ENCODE results near the gene RALGDS. TPM values are rescaled to one million over a fixed set of nuclear protein-coding genes. Genes with fewer than 3 reads are reported as not detected.
A peak's percentile ranks its signal among the peaks of the same experiment; 100 is the strongest.

The RALGDS gene
- total and polyA plus RNA-seq, 12 donors = 15.6 to 45.1 (median 28.1) TPM

- intact Hi-C loops (cut with DNase I) = loop anchor here in 1 of 10 donors (2.0 kb wide), 1 partner anchor 23 kb away; no protein-coding TSS in a partner anchor
- TF ChIP-seq CTCF (IDR thresholded peaks at IDR 0.05) = no peak
- 14 to 15% methylated on average over 21 of the region's 21 CpGs for WGBS, 2 donors
- Histone ChIP-seq H3K4me1 (peaks cover 50 to 89% (median 80%) of the 10 kb centered on the region in 9 donors), H3K36me3 (peaks cover 0 to 9% (median 0%) of the 10 kb centered on the region in 9 donors), H3K27ac (peak overlapping the region; percentile 35 to 96 (median 93)), H3K4me3 (peak overlapping the region; percentile 72 to 96 (median 86)), H3K9me3 (no peaks in the 10 kb centered on the region), H3K27me3 (no peaks in the 10 kb centered on the region)
- ATAC-seq (peak in 2 of 8 donors; percentile 1 to 4), DNase-seq (peak in 1 of 2 donors; percentile 27)
Measured at GRCh38 chr9:133119846-133120500, 1.1 kb downstream of the RALGDS start.

DNA sequence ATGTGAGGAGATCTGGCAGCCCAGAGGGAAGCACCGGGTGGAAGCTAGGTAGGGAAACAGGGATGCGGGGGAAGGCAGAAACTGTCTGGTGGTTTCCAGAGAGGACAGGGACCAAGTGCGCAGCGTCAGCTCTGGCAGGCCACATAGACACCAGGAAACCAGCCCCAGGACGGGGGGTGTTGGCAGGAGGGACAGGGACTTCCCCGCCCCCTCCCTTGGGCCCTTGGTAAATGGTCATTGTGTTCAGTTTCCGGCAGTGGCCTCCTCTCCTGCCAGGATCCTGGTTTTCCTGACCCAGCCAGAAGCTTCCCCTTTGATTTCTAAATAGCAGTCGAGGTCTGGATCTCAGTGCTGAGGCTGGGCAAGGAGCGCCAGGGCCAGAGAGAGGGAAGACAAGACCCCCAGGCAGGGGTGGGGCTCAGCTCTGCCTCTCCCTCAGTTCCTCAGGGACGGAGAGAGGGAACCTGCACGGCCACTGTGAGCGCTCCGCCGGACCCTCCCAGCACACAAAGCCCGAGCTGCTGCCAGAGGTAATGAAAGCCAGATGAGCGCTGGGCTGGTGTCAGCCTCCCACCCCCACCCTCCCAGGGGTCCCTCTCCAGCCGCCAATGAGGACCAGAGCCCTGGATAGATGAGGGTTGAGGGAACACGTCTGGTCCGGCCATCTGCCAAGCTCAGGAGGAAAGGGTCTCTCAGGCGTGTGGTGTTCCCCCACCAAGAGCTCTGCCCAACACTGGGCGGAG is 1.8 kb downstream of the RALGDS start:
- ATAC-seq = peak in 7 of 8 donors; percentile 4 to 39 (median 14)
- H3K4me1 ChIP-seq = peaks cover 57 to 89% (median 85%) of the 10 kb centered on the region in 9 donors
- DNase-seq = peak; percentile 64 to 65
- H3K9me3 ChIP-seq = no peaks in the 10 kb centered on the region
- WGBS, 2 donors = 28 to 34% methylated on average over 20 to 21 of the region's 21 CpGs
- H3K27me3 ChIP-seq = no peaks in the 10 kb centered on the region
- H3K27ac ChIP-seq = peak overlapping the region; percentile 35 to 96 (median 93)
- TF ChIP-seq CTCF (IDR thresholded peaks at IDR 0.05) = no peak
- intact Hi-C loops (cut with DNase I) = no loop called here
- H3K36me3 ChIP-seq = peaks cover 0 to 9% (median 0%) of the 10 kb centered on the region in 9 donors
- H3K4me3 ChIP-seq = peak overlapping the region; percentile 72 to 96 (median 86)

- WGBS, 2 donors = 63 to 77% methylated on average over 3 of the region's 3 CpGs
- peaks cover 64 to 96% (median 92%) of the 10 kb centered on the region in 9 donors for H3K4me1 ChIP-seq
- no peaks in the 10 kb centered on the region for H3K27me3 ChIP-seq
- peaks cover 0 to 9% (median 0%) of the 10 kb centered on the region in 9 donors for H3K36me3 ChIP-seq
- DNase-seq (peak in 1 of 2 donors; percentile 10), ATAC-seq (no peak)
- TF ChIP-seq CTCF (IDR thresholded peaks at IDR 0.05) = no peak
- H3K27ac ChIP-seq = peak overlapping the region in 9 of 10 donors; percentile 86 to 96 (median 93)
- H3K4me3 ChIP-seq = peak overlapping the region in 8 of 10 donors; percentile 78 to 95 (median 86)
- intact Hi-C loops (cut with DNase I) = no loop called here
- H3K9me3 ChIP-seq = no peaks in the 10 kb centered on the region
Measured at GRCh38 chr9:133118568-133118967, 2.5 kb downstream of the RALGDS start.

GRCh38 chr9:133118179-133118520 is 2.9 kb downstream of the RALGDS start:
- Histone ChIP-seq H3K36me3 (peaks cover 0 to 9% (median 0%) of the 10 kb centered on the region in 9 donors), H3K27ac (peak overlapping the region in 7 of 10 donors; percentile 62 to 96 (median 93)), H3K9me3 (no peaks in the 10 kb centered on the region), H3K27me3 (no peaks in the 10 kb centered on the region), H3K4me1 (peaks cover 68 to 97% (median 93%) of the 10 kb centered on the region in 9 donors), H3K4me3 (no peak overlapping the region)
- TF ChIP-seq CTCF (IDR thresholded peaks at IDR 0.05) = no peak
- 75 to 83% methylated on average over 3 of the region's 3 CpGs for WGBS, 2 donors
- ATAC-seq = no peak
- intact Hi-C loops (cut with DNase I) = no loop called here
- peak in 1 of 2 donors; percentile 7 for DNase-seq
